ENCODE data around the gene TRIM41.
"Not testable (repeated sequence)": the region's sequence is repeated elsewhere in the genome, so short reads cannot be mapped to it uniquely, and the experiment has no call there.

The TRIM41 gene

GRCh38 chr5:181259283-181259682 lies 36.2 kb downstream of the TRIM41 start:
- no peak for DNase-seq

GRCh38 chr5:181259974-181260719 lies 37.1 kb downstream of the TRIM41 start:
- no peak for DNase-seq

- peak; percentile 94 for DNase-seq
Measured at GRCh38 chr5:181260720-181261319, 37.7 kb downstream of the TRIM41 start, which contains the start of gene TRIM52. Gene TRIM52 (minus strand): TSS chr5:181261143. CDS start chr5:181260813, 330 bp downstream.

- peak; percentile 77 for DNase-seq
Measured at GRCh38 chr5:181261320-181262049, 38.4 kb downstream of the TRIM41 start.

GRCh38 chr5:181263633-181264032 lies 40.6 kb downstream of the TRIM41 start:
- DNase-seq, result no peak

- DNase-seq, result no peak
Measured at GRCh38 chr5:181265092-181265671, 42.1 kb downstream of the TRIM41 start.

- DNase-seq, result not testable (repeated sequence)
Measured at GRCh38 chr5:181267291-181267904, 44.3 kb downstream of the TRIM41 start.

GRCh38 chr5:181267907-181268306 lies 44.8 kb downstream of the TRIM41 start:
- not testable (repeated sequence) for DNase-seq

- no peak for DNase-seq
Measured at GRCh38 chr5:181271081-181271480, 48.0 kb downstream of the TRIM41 start.

- not testable (repeated sequence) for DNase-seq
Measured at GRCh38 chr5:181273433-181273744, 50.3 kb downstream of the TRIM41 start.

- no peak for DNase-seq
Measured at GRCh38 chr5:181280251-181280762, 57.2 kb downstream of the TRIM41 start.

GRCh38 chr5:181281077-181281983 lies 58.2 kb downstream of the TRIM41 start:
- DNase-seq, result no peak

GRCh38 chr5:181281984-181282316 lies 58.9 kb downstream of the TRIM41 start:
- DNase-seq, result no peak

GRCh38 chr5:181282415-181282814 lies 59.3 kb downstream of the TRIM41 start:
- DNase-seq, result not testable (repeated sequence)

- no peak for DNase-seq
Measured at GRCh38 chr5:181282874-181283273, 59.8 kb downstream of the TRIM41 start.

GRCh38 chr5:181283347-181283746 lies 60.3 kb downstream of the TRIM41 start:
- DNase-seq, result no peak

- DNase-seq, result not testable (repeated sequence)
Measured at GRCh38 chr5:181283841-181284755, 61.0 kb downstream of the TRIM41 start.

All from CD4-positive, alpha-beta T cell treated with Interferon gamma for 1 hour (primary cell).